Adipose tissue (tissue), 3 donors: ENCODE data around the gene LRRC4C. TPM values are rescaled to one million over a fixed set of nuclear protein-coding genes. Genes with fewer than 3 reads are reported as not detected.

Experiments
- H3K27ac ChIP-seq: one replicate; pipeline ENCODE4 v1.5.1; 2013; ENCODE audit warnings: low read depth, low read length
- WGBS, 3 donors: extraction: QIAGEN DNeasy Blood & Tissue Kit; methylation state at CpG; one replicate each; pipeline ENCODE4 v1.1.7; 2013; 5-methylcytosine and 5-hydroxymethylcytosine counted together
- polyA plus RNA-seq, 3 donors: library from polyadenylated mRNA; stranded (reverse); fragments of 200-250 nt; gene quantifications; one replicate each; pipeline ENCODE4 v1.2.3, GENCODE V29; 2013
- donor health status: healthy with polysubstance abuse.
- donor health status: Bipolar disorder and iron deficiency.
- donor health status: healthy.

Gene LRRC4C
- polyA plus RNA-seq, 3 donors: 0.06 to 1.1 (median 0.74) TPM

DNA sequence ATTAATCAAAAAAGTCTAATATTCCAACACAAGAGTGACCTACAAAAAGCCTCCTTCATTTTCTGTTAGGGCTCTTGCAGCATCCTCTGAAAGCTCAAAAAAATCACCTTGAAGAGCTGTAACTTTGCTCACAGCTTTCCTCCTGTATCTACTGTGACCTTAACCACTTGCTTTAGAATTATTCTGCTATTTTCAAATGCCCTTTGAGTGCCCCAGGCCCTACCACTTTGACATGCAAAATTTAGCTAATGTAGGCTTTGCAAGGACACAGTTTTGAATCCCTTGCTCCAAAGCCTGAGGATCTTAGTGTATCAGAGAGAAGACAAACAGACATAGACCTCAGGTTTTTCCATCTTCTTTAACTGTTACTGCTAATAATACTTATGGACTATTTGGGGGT is 253.1 kb downstream of the LRRC4C start:
- H3K27ac ChIP-seq: no peak overlapping the region

DNA sequence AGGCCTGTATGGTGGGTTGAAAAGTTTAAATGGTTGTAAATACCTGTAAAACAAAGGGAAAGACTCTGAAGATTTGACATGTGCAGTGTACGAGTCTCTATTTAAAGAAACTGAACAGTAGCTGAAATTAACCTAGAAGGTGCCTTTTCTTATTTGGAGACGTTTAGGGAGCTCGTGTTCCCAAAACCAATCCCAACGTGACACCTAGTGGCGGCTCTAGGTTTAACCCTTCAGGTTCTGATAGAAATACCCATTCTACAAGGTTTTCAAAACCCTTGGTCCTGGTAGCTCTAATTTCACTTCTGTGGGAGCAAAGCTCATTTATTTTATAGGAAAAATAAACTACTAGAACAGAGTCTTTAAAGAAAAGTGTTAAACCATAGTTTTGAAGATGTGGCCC is 258.3 kb downstream of the LRRC4C start:
- no peak overlapping the region for H3K27ac ChIP-seq
- WGBS, 3 donors: 4 to 5% (median 4%) methylated on average over 5 of the region's 5 CpGs

DNA sequence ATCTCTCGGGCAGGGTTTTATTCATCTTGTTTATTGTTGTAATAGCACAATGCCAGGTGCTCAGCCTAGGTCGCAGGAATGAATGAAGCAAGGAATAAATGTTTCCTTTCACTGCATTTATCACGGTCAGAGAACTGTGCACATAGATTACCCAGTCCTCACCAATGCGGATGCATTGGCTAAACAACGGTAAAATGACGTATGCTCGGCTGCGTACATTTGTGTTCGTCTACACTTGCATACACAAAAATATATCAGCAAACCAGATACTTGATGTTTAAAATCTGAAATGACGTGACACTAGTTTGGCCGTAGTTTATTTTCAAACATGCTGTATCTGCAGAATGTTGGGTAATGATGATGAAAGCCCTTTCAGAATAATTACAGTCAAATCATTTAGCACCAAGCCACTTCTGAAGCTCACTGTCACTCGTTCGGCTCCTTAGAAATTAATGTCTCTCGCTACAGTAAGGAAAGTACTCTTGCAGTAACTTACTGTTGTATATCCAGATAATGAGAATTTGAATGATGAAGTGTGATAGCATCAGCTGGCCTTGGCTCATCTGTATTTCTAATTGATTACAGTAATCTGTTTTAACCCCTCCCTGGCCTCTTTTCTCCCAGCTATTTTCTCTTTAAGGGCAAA is 268.9 kb downstream of the LRRC4C start:
- 64 to 76% (median 68%) methylated on average over 14 of the region's 14 CpGs for WGBS, 3 donors
- no peak overlapping the region for H3K27ac ChIP-seq

DNA sequence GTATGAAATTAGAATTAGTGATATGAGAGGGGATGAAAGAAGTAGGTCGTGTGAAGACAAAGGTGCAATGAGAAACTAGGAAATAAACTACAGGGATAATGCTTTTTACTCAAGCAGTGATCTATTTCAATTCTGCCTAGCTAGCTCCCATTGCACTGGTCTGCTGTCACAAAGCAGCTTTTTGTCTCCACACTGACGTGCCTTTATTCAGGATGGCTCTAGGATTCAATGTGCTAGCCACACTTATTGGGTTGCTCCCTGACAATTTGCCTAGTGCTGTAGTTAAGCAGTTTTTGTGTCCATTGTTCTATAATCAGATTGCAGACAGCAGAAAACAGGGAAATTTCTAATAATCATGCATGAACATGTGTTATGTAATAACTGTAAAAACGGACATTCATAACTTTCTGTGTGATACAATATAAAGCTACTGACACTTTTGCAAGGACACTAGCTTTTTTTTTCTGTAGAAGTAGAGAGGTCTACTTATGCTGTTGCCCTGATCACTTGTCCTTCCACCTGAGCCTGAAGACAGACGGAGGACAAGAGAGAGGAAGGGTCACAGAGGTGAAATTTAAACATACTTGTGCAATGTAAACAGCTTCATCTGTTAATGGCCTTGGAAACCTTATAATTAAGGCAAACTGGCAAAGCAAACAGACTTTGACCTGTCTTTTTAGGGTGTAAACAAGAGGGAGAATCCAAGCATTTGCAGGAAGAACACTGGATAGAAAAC is 269.6 kb downstream of the LRRC4C start:
- 39 to 59% (median 51%) methylated on average over 4 of the region's 4 CpGs for WGBS, 3 donors
- no peak overlapping the region for H3K27ac ChIP-seq

DNA sequence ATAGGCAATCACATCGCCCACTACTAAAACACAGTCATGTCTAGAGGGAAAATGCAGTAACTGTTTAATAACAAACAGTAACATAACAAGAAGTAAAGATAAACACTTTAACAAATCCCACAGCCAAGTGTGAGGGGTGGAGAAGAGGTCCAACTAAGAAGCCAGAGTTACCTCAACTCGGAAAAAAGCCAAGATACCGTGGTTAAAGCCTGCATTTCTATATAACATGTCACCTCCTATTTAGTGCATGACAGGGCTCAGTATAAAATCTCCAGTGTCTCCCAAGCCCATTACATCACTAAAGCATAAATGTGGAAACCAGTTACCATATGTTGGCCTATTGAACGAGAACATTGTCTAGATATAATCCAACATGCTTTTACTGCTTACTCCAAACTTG is 281.7 kb downstream of the LRRC4C start:
- 75 to 80% (median 80%) methylated on average over 4 of the region's 4 CpGs for WGBS, 3 donors
- no peak overlapping the region for H3K27ac ChIP-seq

DNA sequence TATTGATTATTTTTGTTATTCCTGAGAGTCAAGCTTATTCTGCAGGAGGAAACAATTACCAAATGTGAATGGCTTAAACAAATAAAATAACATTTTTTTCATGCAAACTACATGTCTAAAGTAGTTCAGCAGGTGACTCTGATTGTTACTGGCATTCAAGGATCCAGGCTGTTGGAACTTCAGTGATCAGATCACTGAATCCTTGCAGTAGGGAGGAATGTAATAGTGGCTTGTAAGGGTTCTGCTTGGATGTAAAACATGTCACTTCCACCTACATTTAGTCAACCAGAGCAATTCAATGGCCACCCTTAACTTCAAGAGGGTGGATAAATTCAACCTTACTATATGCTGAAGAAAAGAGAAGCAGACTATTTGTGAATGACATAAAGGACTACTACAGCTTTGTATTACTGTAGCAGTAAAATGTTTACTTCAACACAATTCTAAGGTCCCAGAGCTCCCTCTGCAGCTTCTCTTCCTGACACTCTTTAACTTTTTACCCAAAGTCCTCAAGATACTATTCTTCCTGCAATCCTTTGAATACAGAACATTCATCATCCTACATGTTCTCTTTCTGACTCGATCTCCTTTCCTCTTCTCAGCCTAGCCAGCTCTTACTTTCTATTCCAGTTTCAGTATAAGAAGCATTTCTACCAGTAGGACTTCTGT is 284.0 kb downstream of the LRRC4C start:
- H3K27ac ChIP-seq: no peak overlapping the region
- WGBS, 3 donors: 48 to 63% (median 52%) methylated on average over 1 of the region's 1 CpG

DNA sequence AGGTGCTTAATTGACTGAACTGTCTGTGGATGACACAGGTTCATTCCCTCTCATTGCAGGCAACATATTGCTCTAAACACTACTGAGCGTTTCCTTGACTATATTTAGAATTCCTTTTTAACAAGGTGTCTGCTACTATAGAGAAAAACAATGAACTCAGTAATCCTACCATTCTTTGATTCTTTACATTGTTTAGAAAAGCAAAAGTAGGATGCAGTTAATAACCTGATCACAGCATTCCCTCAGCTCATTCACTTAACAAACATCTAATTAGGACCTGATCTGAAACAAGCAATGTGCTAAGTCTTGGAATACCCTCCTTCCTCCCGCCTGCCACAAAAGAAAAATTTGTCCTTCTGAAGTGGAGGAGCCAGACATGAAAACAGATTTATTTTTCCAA is 313.1 kb downstream of the LRRC4C start:
- 45 to 51% (median 50%) methylated on average over 2 of the region's 2 CpGs for WGBS, 3 donors
- no peak overlapping the region for H3K27ac ChIP-seq

DNA sequence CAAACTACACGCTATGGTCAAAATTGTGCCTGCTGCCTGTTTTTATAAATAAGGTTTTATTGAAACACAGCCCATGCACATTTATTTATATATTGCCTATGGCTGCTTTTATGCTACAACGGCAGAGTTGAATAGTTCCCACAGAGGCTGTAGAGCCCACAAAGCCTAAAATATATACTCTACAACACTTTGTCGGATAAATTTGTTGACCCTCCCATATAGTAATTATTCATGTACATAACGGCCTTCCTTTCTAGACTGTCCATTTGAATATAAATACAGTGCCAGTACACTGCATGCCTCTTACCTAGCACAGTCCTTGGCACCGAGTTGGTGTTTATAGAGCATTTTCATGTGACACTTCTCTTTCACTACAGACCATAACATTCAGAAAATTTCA is 314.0 kb downstream of the LRRC4C start:
- H3K27ac ChIP-seq: no peak overlapping the region
- WGBS, 3 donors: 78 to 83% (median 78%) methylated on average over 5 of the region's 5 CpGs

DNA sequence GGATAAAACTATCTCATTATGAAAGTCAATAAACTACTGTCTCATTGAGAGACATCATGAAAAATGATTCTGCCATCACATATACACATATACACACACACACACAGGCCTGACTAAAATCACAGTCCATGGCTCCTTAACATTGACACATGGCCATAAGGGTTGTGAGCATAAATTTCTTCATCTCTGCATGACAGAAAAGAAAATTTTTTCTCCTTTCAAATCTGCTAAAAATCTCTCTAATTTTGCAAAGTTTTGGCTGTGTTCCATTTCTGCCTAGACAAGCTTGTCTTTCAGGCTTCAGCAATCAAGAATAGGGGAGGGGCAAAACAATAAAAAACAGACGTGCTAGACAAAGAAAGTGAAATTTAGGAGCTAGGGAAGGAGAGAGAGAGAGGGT is 324.5 kb downstream of the LRRC4C start:
- WGBS, 3 donors: 7 to 18% (median 17%) methylated on average over 1 of the region's 1 CpG
- no peak overlapping the region for H3K27ac ChIP-seq

DNA sequence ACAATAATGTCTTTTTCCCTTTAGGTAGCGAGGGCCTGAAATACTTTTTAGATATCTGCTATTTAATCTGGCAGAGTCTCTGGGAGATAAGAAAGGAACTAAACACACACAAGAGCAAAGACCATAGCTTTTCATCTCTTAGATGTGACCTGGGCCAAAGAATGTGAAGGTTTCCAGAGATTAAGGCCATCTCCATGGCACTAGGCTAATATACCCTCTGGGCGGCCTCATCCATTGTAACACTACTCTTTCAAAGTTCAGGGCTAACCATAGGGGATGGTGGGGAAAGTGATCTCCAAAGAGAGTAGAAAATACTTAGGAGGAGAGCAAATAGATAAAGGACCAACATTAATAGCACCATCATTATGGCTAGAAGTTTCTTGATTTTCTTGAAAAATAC is 326.4 kb downstream of the LRRC4C start:
- H3K27ac ChIP-seq: no peak overlapping the region
- 51 to 91% (median 68%) methylated on average over 2 of the region's 2 CpGs for WGBS, 3 donors

DNA sequence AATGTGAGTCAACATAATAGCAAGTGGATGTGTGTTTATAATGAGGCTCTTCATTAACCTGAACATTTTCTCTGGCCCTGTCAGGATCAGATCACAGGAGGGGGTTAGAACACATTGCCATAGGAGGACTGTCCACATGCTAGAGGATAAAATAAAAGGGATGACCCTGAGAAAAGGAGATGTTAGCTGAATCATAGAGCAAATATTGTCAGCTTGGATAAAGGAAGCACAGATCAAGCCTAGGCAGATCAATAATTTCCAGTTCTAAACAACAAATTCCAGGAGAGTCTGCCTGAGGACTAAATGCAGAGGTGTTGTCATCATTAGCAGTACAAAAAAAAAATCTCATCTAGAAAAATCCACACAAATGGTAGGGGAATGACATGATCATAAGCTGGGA is 337.9 kb downstream of the LRRC4C start:
- H3K27ac ChIP-seq: no peak overlapping the region

DNA sequence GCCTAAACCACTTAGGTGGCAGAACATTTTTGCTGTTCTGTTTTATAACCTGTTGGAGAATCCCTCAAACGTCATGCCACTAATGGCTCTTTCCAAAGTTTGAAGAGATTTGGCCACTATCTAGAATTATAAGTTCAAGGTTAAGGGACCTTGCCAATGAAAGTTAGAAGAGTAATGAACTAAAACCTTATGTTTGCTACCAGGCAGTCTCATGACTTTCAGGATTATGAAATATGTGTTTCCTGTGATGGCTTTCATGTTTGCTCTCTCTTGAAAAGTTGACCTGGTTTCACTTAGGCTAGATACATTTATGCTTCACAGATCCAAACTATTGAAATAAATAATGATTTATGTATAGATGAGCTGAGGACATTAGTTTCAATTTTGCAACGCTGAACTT is 340.0 kb downstream of the LRRC4C start:
- WGBS, 3 donors: 37 to 56% (median 43%) methylated on average over 2 of the region's 2 CpGs
- H3K27ac ChIP-seq: no peak overlapping the region

DNA sequence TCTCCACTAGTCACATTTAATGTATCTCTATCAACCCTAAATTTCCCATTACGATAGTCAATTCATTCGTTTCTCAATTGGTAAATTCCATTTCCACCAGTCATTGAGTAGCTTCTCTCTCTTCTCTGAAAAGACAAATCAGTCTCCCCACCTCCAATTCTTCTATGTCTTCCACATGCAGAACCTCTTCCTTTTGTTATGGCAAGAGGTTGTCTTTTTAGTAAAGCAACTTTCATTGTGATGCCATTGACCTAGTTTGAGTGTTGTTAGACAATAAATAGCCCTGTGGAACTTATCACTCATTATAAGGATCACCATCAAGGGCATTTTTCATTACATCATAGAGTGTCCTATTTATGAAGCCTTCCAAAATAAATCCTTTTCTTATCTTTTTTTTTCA is 340.9 kb downstream of the LRRC4C start:
- WGBS, 3 donors: 55 to 56% (median 56%) methylated on average over 2 of the region's 2 CpGs
- no peak overlapping the region for H3K27ac ChIP-seq

DNA sequence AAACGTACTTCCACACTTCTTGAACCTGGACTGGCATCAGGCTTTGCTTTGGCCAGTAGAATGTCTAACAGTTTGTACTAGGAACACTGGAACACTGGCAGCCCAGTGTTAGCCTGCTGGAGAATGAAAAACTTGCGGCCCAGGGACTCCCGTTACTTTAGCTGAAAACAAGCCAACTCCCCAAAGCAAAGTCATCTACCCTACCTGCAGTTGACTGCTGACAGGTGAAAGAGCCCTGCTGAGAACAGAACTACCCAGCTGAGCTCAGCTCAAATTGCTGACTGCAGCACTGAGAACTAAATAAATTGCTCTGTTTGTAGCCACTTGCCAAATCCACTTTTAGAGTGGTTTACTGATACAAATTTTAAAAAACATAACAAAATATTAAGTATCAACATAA is 342.5 kb downstream of the LRRC4C start:
- 38 to 55% (median 53%) methylated on average over 3 of the region's 3 CpGs for WGBS, 3 donors
- no peak overlapping the region for H3K27ac ChIP-seq

DNA sequence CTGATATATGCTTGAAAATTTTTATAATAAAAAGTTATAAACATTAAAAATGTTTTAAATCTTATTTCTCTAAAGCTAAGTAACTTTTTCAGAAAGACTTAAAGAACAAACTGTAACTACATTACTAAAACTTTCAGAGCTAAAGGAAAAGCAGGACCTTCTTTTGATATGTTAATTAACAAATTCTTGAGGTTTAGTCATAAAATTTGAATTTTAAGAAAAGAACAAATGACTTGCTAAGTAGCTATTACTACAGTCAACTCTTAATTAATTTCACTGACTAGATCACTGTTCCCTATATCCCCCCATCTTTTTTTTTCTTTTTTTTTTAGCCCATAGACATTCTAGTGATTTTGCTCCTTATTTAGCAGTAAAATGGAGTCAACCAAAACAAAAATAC is 344.4 kb downstream of the LRRC4C start:
- H3K27ac ChIP-seq: no peak overlapping the region

DNA sequence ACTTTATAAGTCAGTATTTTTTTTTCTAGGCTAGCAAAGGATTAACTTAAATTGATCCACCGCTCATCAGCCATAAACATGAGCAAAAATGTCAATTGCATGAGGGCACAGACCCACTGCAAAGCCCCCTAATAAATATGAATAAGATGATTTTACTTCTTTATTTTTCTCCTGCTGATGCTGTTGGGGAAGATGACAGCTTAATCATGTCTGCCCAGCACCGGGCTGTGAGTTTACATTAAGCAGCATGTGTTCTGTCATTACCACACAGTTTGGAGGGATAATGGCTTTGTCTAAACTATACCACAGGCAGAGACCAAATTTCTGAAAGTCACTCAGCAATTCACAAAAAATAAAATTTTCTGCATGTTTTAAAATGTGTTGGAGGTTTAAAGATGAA is 346.3 kb downstream of the LRRC4C start:
- H3K27ac ChIP-seq: no peak overlapping the region
- 45 to 51% (median 46%) methylated on average over 2 of the region's 2 CpGs for WGBS, 3 donors

DNA sequence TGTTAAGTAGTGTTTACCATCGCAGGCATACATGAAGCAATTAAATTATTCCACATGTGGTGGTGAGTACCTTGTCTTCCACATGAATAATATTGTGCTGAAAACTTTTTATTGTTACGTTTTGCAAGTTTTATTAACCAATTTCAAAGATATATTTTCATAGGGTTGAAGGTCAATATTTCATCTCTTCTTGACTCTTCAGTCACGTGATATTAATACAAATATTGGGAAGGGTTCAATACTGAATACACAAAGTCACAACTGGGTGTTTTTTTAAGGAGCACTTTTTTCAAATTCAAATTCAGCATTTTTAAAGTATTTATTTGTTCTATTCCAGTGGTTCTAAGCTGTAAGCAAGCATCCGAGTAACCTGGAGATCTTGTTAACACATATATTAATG is 348.9 kb downstream of the LRRC4C start:
- 66 to 71% (median 67%) methylated on average over 4 of the region's 4 CpGs for WGBS, 3 donors

DNA sequence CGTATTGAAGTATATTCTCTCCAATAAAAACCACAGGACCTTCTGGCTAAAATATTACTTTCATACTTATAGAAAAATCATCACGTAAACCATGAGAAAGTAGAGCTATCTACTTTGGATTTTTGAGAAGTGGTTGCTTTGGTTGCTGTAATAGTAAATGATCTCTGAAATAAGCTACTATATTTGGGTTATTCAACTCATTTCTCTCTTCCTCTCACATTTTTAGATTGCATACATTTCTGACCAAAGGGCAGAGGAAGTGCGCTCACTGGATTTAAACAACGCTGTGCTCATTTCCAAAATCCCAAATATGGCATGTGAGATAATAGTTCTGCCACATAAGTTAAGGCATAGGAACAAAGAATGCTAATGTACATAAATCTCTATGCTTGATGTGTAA is 357.0 kb downstream of the LRRC4C start:
- H3K27ac ChIP-seq: no peak overlapping the region
- WGBS, 3 donors: 82 to 86% (median 83%) methylated on average over 4 of the region's 4 CpGs

More for the DNA sequence above, 348.9 kb downstream of the LRRC4C start:
- no peak overlapping the region for H3K27ac ChIP-seq

DNA sequence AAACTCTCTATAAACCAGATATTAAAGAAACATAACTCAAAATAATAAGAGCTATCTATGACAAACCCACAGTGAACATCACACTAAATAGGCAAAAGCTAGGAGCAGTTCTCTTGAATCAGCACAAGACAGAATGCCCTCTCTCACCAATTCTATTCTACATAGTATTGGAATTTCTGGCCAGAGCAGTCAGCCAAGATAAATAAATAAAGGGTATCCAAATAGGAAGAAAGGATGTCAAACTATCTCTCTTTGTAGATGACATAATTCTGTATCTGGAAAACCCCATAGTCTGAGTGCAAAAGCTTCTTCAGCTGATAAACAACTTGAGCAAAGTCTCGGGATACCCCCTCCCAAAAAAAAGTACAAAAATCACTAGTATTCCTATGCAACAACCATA is 359.8 kb downstream of the LRRC4C start:
- WGBS, 3 donors: 57 to 67% (median 59%) methylated on average over 1 of the region's 1 CpG
- H3K27ac ChIP-seq: no peak overlapping the region

DNA sequence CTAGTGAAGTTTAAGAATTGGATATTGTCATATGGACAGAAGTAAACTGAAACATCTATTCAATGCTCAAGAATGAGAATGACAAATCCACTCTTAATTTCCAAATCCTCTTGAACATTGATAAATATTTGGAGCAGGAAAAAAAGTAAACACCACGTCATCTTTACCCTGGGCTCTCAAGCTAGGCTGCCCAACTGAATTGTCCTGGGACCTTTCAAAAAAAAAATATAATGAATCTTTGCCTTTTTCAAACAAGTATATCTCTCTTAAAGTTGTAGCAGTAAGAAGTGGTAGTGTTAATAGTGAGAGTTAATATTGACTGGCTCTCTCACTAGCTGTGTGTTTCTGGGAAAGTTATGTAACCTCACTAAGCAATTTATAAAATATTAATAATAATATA is 374.3 kb downstream of the LRRC4C start:
- H3K27ac ChIP-seq: no peak overlapping the region
- 31 to 64% (median 58%) methylated on average over 1 of the region's 1 CpG for WGBS, 3 donors
